ENCODE measurements around the gene SRF. TPM values are rescaled to one million over a fixed set of nuclear protein-coding genes. Genes with fewer than 3 reads are reported as not detected.

SRF gene
- total RNA-seq, 2 experiments from 2014 or later = 41.4 to 43.8 TPM

DNA sequence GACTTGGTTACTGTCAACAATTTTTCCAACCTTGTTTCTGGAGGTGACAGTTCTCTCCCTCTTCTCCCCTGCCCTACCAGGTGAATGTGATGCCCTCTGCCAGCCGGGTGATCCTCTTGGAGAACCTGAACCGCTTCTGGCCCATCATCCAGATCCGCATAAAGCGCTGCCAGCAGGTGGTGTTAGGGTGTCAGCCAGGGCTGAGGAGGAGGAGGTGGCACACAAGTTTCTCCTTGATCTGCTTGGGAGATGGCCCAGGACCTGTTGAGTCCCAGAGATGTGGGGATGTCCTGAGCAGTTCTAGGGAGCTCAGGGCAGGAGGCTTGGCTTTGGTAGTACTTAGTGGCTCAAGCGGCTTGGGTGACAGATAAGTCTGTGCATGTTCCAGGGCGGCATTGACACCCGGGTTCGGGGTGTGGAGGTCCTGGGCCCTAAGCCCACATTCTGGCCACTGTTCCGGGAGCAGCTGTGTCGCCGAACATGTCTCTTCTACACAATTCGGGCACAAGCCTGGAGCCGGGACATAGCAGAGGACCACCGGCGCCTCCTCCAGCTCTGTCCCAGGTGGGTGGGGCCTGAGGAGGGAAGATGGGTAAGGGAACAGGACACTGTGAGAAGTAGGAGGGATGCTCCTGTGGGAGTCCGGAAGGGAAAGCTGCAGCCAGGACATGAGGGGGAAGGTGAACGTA, 32.1 kb downstream of the SRF start:
- no peak overlapping the region for H3K27ac Mint-ChIP-seq
- POLR2A ChIA-PET = no interaction called here
- DNase-seq (no peak), ATAC-seq (no peak)
- no peaks in the 10 kb centered on the region for H3K27me3 Mint-ChIP-seq (ENCODE audit: low read depth)
- peaks cover 35% of the 10 kb centered on the region for H3K36me3 Mint-ChIP-seq (ENCODE audit: low read depth)
- no peaks in the 10 kb centered on the region for H3K9me3 Mint-ChIP-seq (ENCODE audit: insufficient read depth)
- no peaks in the 10 kb centered on the region for H3K4me1 Mint-ChIP-seq (ENCODE audit: low read depth)
- H3K4me3 Mint-ChIP-seq = no peak overlapping the region
- CTCF ChIA-PET = no interaction called here

DNA sequence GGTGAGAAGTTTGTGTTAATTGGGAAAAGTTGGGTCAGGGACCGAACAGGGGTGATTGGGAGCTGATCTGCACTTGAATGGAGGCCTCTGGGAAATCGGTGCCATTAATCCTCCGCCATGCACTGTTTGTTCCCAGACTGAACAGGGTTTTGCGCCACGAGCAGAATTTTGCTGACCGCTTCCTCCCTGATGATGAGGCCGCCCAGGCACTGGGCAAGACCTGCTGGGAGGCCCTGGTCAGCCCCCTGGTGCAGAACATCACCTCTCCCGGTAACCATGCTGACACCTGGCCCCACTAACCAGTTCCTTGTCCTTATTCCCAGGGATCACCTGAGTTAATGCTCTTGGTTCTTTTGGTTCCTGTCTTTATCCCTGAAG, 32.6 kb downstream of the SRF start:
- H3K27me3 Mint-ChIP-seq (ENCODE audit: low read depth) = no peaks in the 10 kb centered on the region
- H3K9me3 Mint-ChIP-seq (ENCODE audit: insufficient read depth) = no peaks in the 10 kb centered on the region
- H3K27ac Mint-ChIP-seq = no peak overlapping the region
- no peaks in the 10 kb centered on the region for H3K4me1 Mint-ChIP-seq (ENCODE audit: low read depth)
- H3K36me3 Mint-ChIP-seq (ENCODE audit: low read depth) = peaks cover 35% of the 10 kb centered on the region
- DNase-seq = no peak
- H3K4me3 Mint-ChIP-seq = no peak overlapping the region
- ATAC-seq = no peak
- CTCF ChIA-PET = no interaction called here
- POLR2A ChIA-PET = no interaction called here

DNA sequence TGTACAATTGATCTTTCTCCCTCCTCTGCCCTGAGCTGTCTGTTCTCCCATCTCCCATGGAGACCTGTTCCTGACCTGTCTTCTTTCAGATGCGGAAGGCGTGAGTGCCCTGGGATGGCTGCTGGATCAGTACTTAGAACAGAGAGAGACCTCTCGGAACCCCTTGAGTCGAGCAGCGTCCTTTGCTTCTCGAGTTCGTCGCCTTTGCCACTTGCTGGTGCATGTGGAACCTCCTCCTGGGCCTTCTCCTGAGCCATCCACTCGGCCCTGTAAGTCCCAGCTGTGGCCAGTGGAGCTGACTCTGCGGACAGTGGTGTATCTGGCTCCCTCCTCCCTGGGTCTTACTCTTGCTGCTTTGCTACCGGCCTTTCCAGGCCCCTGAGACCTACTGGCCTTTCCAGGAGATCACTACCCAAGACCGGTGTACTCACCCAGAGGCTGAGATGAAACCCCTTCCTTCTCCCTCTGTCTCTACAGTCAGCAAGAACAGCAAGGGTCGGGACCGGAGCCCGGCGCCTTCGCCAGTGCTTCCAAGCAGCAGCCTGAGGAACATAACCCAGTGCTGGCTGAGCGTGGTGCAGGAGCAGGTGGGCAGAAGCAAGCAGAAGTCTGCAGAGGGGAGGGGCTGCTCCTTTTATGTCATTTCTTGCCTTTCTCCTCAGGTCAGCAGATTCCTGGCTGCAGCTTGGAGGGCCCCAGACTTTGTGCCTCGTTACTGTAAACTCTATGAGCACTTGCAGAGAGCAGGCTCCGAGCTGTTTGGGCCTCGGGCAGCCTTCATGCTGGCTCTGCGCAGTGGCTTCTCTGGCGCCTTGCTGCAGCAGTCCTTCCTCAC, 33.4 kb downstream of the SRF start:
- ChIA-PET CTCF (no interaction called here), POLR2A (no interaction called here)
- H3K36me3 Mint-ChIP-seq (ENCODE audit: low read depth) = peaks cover 34% of the 10 kb centered on the region
- no peaks in the 10 kb centered on the region for H3K27me3 Mint-ChIP-seq (ENCODE audit: low read depth)
- H3K4me1 Mint-ChIP-seq (ENCODE audit: low read depth) = no peaks in the 10 kb centered on the region
- no peak overlapping the region for H3K4me3 Mint-ChIP-seq
- DNase-seq (no peak), ATAC-seq (no peak)
- no peaks in the 10 kb centered on the region for H3K9me3 Mint-ChIP-seq (ENCODE audit: insufficient read depth)
- H3K27ac Mint-ChIP-seq = peak overlapping the region; percentile 17

DNA sequence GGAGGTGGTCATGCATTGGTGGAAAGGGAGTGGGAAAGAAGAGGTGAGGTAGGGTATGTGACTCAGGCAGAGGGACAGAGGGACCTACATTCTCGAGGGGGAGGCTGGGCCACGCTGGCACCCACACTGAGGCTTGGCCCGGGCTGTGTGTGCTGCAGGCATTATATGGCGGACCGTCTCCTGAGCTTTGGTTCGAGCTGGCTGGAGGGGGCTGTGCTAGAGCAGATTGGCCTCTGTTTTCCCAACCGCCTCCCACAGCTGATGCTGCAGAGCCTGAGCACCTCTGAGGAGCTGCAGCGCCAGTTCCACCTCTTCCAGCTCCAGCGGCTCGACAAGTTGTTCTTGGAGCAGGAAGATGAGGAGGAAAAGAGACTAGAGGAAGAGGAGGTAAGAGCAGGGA, 34.8 kb downstream of the SRF start:
- H3K4me3 Mint-ChIP-seq = no peak overlapping the region
- ATAC-seq = no peak
- DNase-seq = no peak
- no peak overlapping the region for H3K27ac Mint-ChIP-seq
- peaks cover 24% of the 10 kb centered on the region for H3K36me3 Mint-ChIP-seq (ENCODE audit: low read depth)
- no peaks in the 10 kb centered on the region for H3K4me1 Mint-ChIP-seq (ENCODE audit: low read depth)
- POLR2A ChIA-PET = no interaction called here
- no peaks in the 10 kb centered on the region for H3K9me3 Mint-ChIP-seq (ENCODE audit: insufficient read depth)
- no peaks in the 10 kb centered on the region for H3K27me3 Mint-ChIP-seq (ENCODE audit: low read depth)
- CTCF ChIA-PET = no interaction called here

DNA sequence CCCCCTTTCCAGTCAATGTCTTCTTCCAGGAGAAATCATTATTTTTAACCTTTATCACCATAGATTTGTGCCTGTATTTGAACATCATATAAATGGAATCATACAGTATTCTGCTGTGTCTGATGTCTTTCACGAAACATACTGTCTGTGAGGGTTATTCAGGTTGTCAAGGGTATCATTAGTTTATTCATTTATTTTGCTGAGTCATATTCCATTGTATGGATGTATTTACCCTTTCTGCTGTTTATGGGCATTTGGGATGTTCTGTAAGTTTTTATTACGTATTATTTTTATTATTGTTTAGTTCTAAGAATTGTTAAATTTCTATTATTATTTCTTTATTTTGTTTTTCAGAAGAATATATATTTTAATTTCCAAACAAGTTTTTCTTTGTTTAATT, 36.2 kb downstream of the SRF start:
- H3K27me3 Mint-ChIP-seq (ENCODE audit: low read depth) = no peaks in the 10 kb centered on the region
- CTCF ChIA-PET = no interaction called here

DNA sequence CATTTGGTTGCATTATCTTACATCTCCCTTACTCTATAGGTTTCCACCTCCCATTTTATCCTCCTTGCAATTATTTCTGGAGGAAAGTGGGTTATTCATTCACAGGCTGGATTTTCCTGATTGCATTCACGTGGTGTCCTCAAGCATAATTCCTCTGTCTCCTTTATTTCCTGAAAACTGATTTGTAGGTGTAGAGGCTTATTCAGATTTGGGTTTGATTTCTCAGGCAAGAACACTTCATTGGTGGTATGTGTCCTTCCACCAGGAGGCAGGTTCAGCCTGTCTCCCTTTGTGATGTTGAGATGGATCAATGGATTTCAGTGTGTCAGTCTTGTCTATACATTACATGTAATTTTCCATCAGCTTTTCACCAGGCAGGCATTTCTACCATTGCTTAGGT, 40.9 kb downstream of the SRF start:
- Mint-ChIP-seq H3K9me3 (ENCODE audit: insufficient read depth) (no peaks in the 10 kb centered on the region), H3K27ac (no peak overlapping the region), H3K4me1 (ENCODE audit: low read depth) (no peaks in the 10 kb centered on the region), H3K36me3 (ENCODE audit: low read depth) (peaks cover 7% of the 10 kb centered on the region), H3K4me3 (no peak overlapping the region), H3K27me3 (ENCODE audit: low read depth) (no peaks in the 10 kb centered on the region)
- no peak for ATAC-seq
- CTCF ChIA-PET = interaction anchor here (1.1 to 1.2 kb wide), 2 partner anchors 17 to 186 kb away, joined by 3 to 6 read pairs; partner anchors contain the start of gene DNPH1
- no peak for DNase-seq
- POLR2A ChIA-PET = interaction anchor here (1.4 kb wide), 1 partner anchor 12 kb away, joined by 5 read pairs; no protein-coding TSS in a partner anchor

More for the DNA sequence above, 36.2 kb downstream of the SRF start:
- POLR2A ChIA-PET = no interaction called here
- Mint-ChIP-seq H3K9me3 (ENCODE audit: insufficient read depth) (no peaks in the 10 kb centered on the region), H3K4me3 (no peak overlapping the region), H3K36me3 (ENCODE audit: low read depth) (peaks cover 21% of the 10 kb centered on the region), H3K27ac (no peak overlapping the region), H3K4me1 (ENCODE audit: low read depth) (no peaks in the 10 kb centered on the region)
- no peak for ATAC-seq
- DNase-seq = no peak

DNA sequence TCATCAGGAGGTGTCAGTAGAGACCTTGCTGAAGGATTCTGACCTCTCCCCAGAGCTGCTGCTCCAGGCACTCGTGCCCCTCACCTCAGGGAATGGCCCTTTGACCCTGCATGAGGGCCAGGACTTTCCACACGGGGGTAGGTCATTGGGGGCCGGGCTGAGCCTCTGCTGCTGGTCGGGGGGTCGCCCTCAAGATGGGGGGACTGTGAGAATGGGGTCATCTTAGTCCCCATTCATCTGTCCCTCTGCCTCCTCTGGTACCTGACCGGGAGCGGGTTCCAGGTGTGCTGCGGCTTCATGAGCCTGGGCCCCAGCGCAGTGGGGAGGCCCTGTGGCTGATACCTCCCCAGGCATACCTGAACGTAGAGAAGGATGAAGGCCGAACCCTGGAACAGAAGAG, 42.4 kb downstream of the SRF start:
- H3K36me3 Mint-ChIP-seq (ENCODE audit: low read depth) = peaks cover 8% of the 10 kb centered on the region
- CTCF ChIA-PET = interaction anchor here (1.0 to 1.2 kb wide), 2 partner anchors 16 to 294 kb away, joined by 4 to 6 read pairs; partner anchors contain the start of gene DNPH1
- no peaks in the 10 kb centered on the region for H3K4me1 Mint-ChIP-seq (ENCODE audit: low read depth)
- ATAC-seq (no peak), DNase-seq (no peak)
- no peaks in the 10 kb centered on the region for H3K27me3 Mint-ChIP-seq (ENCODE audit: low read depth)
- H3K9me3 Mint-ChIP-seq (ENCODE audit: insufficient read depth) = no peaks in the 10 kb centered on the region
- no peak overlapping the region for H3K4me3 Mint-ChIP-seq
- H3K27ac Mint-ChIP-seq = no peak overlapping the region
- POLR2A ChIA-PET = interaction anchor here (0.8 to 1.4 kb wide), 2 partner anchors 11 to 24 kb away, joined by 4 to 5 read pairs; no protein-coding TSS in a partner anchor

DNA sequence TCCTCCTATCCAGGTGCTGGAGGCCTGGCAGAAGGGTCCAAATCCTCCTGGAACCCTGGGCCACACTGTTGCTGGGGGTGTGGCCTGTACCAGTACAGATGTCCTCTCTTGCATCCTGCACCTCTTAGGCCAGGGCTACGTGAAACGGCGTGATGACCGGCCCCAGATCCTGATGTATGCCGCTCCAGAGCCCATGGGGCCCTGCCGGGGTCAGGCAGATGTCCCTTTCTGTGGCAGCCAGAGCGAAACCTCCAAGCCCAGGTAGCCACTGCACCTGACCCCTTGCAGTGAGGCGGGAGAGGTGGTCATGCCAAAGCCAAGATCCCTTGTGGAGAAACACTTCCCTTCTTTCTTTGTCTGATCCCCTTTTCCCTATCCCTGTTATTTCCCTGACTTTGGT, 44.0 kb downstream of the SRF start:
- H3K36me3 Mint-ChIP-seq (ENCODE audit: low read depth) = peaks cover 13% of the 10 kb centered on the region
- no peaks in the 10 kb centered on the region for H3K9me3 Mint-ChIP-seq (ENCODE audit: insufficient read depth)
- H3K4me1 Mint-ChIP-seq (ENCODE audit: low read depth) = no peaks in the 10 kb centered on the region
- H3K27me3 Mint-ChIP-seq (ENCODE audit: low read depth) = no peaks in the 10 kb centered on the region
- no peak for ATAC-seq
- ChIA-PET POLR2A (interaction anchor here (0.9 kb wide), 1 partner anchor 14 kb away, joined by 4 read pairs; no protein-coding TSS in a partner anchor), CTCF (interaction anchor here (1.2 kb wide), 1 partner anchor 14 kb away, joined by 3 read pairs; the partner anchor contains the start of gene DNPH1)
- no peak for DNase-seq
- no peak overlapping the region for H3K4me3 Mint-ChIP-seq
- H3K27ac Mint-ChIP-seq = no peak overlapping the region

DNA sequence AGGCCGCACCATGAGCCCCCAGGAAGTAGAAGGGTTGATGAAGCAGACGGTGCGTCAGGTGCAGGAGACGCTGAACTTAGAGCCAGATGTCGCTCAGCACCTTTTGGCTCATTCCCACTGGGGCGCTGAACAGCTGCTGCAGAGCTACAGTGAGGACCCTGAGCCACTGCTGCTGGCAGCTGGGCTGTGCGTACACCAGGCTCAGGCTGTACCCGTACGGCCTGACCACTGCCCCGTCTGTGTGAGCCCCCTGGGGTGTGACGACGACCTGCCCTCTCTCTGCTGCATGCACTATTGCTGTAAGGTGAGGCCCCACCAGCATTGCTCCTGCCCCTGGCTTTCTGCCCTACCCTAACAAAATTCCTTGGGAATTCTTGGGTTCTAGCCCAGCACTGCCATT, 45.1 kb downstream of the SRF start:
- H3K27me3 Mint-ChIP-seq (ENCODE audit: low read depth) = no peaks in the 10 kb centered on the region
- ATAC-seq = no peak
- H3K27ac Mint-ChIP-seq = no peak overlapping the region
- H3K36me3 Mint-ChIP-seq (ENCODE audit: low read depth) = peaks cover 13% of the 10 kb centered on the region
- H3K4me3 Mint-ChIP-seq = no peak overlapping the region
- CTCF ChIA-PET = interaction anchor here (2.5 kb wide), 1 partner anchor 13 kb away, joined by 7 read pairs; the partner anchor contains the start of gene DNPH1
- POLR2A ChIA-PET = interaction anchor here (1.3 kb wide), 1 partner anchor 14 kb away, joined by 3 read pairs; no protein-coding TSS in a partner anchor
- no peaks in the 10 kb centered on the region for H3K9me3 Mint-ChIP-seq (ENCODE audit: insufficient read depth)
- no peak for DNase-seq
- no peaks in the 10 kb centered on the region for H3K4me1 Mint-ChIP-seq (ENCODE audit: low read depth)

DNA sequence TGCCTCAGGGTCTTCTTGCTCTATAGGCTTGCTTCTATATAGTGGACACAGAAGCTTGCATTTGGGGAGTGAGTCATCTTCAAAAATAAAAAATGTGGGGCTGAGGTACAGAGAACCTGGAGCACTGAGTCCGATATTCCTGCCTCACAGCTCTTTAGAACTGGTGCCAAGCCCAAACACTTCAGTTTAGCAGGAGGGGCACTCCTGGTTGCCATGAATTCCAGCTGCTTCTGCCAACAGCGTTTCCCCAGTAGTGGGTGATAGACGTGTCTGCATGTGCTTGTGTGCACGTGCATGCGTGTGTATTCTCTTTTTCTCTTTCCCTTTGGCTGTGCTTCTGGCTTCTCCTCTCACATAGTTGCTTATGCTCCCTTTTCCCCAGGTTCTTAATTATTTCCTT, 46.3 kb downstream of the SRF start:
- Mint-ChIP-seq H3K4me1 (ENCODE audit: low read depth) (peaks cover 3% of the 10 kb centered on the region), H3K9me3 (ENCODE audit: insufficient read depth) (no peaks in the 10 kb centered on the region), H3K36me3 (ENCODE audit: low read depth) (peaks cover 16% of the 10 kb centered on the region), H3K27ac (no peak overlapping the region), H3K4me3 (no peak overlapping the region), H3K27me3 (ENCODE audit: low read depth) (no peaks in the 10 kb centered on the region)
- no peak for ATAC-seq
- POLR2A ChIA-PET = interaction anchor here (1.3 kb wide), 1 partner anchor 12 kb away, joined by 3 read pairs; the partner anchor contains the start of gene DNPH1
- CTCF ChIA-PET = interaction anchor here (0.8 to 2.5 kb wide), 3 partner anchors 12 to 75 kb away, joined by 3 to 7 read pairs (median 3); partner anchors contain the start of gene DNPH1
- DNase-seq = no peak

DNA sequence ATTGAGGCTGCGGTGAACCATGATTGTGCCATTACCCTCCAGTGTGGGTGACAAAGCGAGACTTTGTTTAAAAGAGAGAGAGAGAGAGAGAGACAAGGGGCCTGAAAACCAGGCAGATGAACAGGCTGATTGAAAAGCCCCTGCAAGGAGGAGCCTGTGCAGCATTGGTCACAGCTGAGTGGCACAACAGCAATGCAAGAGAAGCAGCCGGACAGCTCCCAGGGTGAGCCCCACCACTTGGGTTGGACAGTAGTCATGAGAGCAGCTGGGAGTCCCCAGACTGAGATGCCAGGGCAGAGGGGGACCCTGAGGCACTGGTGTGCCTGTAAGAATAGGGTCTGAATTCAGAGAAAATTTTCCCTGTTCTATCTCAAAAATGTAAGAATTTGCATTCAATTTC, 48.0 kb downstream of the SRF start:
- ChIA-PET CTCF (no interaction called here), POLR2A (interaction anchor here (1.1 to 1.4 kb wide), 2 partner anchors 11 to 20 kb away, joined by 3 to 4 read pairs; no protein-coding TSS in a partner anchor)
- H3K27me3 Mint-ChIP-seq (ENCODE audit: low read depth) = no peaks in the 10 kb centered on the region
- H3K36me3 Mint-ChIP-seq (ENCODE audit: low read depth) = peaks cover 20% of the 10 kb centered on the region
- no peak overlapping the region for H3K4me3 Mint-ChIP-seq
- DNase-seq = no peak
- no peak overlapping the region for H3K27ac Mint-ChIP-seq
- no peak for ATAC-seq
- peaks cover 11% of the 10 kb centered on the region for H3K4me1 Mint-ChIP-seq (ENCODE audit: low read depth)
- H3K9me3 Mint-ChIP-seq (ENCODE audit: insufficient read depth) = no peaks in the 10 kb centered on the region

DNA sequence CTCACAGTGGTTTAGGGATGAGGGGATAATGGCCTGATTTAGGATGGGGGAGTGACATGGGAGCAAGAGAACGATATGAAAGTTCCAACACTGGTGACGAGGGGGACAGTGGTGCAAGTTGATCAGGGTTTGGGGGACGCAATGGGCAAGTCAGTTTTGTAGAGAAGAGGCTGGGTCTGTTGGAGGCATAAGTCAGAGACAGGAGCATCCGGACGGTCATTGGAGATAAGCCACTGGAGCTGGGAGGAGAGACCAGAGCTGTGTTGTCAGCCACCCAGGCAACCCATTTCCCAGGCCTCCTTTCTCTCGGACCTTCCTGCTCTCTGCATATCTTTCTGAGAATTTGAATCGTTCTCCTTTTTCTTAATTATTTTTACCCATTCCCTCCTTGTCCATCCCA, 48.7 kb downstream of the SRF start:
- no peak for ATAC-seq
- POLR2A ChIA-PET = interaction anchor here (1.4 kb wide), 1 partner anchor 11 kb away, joined by 4 read pairs; no protein-coding TSS in a partner anchor
- Mint-ChIP-seq H3K4me1 (ENCODE audit: low read depth) (peaks cover 18% of the 10 kb centered on the region), H3K9me3 (ENCODE audit: insufficient read depth) (no peaks in the 10 kb centered on the region), H3K36me3 (ENCODE audit: low read depth) (peaks cover 25% of the 10 kb centered on the region), H3K4me3 (no peak overlapping the region), H3K27me3 (ENCODE audit: low read depth) (no peaks in the 10 kb centered on the region), H3K27ac (no peak overlapping the region)
- DNase-seq = no peak
- CTCF ChIA-PET = interaction anchor here (1.0 kb wide), 1 partner anchor 38 kb away, joined by 3 read pairs; the partner anchor contains the start of gene CUL9
